Sigmoid colon (tissue), 4 donors: ENCODE data around the gene CCNL2.

ENCODE experiments used
- CTCF ChIP-seq, 4 experiments: fragments of 450-650 bp in 3 of 4; fragments of 200-600 bp in 1 of 4; IDR thresholded peaks; one replicate each; pipeline ENCODE4 v1.5.1; 2016 to 2019; ENCODE audit warnings: antibody characterized with exemption in 4 of 4, mild to moderate bottlenecking in 3 of 4, moderate library complexity in 2 of 4
- EP300 ChIP-seq, 4 donors: sonication (generic); formaldehyde crosslinking; IDR thresholded peaks; one replicate each; pipeline ENCODE4 v1.6.1; 2017; ENCODE audit warnings: antibody characterized with exemption in 4 of 4
- POLR2A ChIP-seq, 2 donors: fragments of 450-650 bp; IDR thresholded peaks; one replicate each; pipeline ENCODE4 v1.6.1; 2016; ENCODE audit warnings: antibody characterized with exemption in 2 of 2, mild to moderate bottlenecking in 2 of 2, moderate library complexity in 2 of 2
- POLR2AphosphoS5 ChIP-seq, 4 donors: sonication (generic); formaldehyde crosslinking; IDR thresholded peaks; one replicate each; pipeline ENCODE4 v1.6.1; 2017; ENCODE audit warnings: antibody characterized with exemption in 4 of 4

- TF ChIP-seq CTCF (IDR thresholded peaks at IDR 0.05) (no peak), POLR2A (IDR thresholded peaks at IDR 0.05) (no peak), EP300 (IDR thresholded peaks at IDR 0.05) (no peak), POLR2AphosphoS5 (IDR thresholded peaks at IDR 0.05) (no peak)
These were observed 62.0 kb downstream of the CCNL2 start for GRCh38 chr1:1336931-1337792.
